T-cell (primary cell): ENCODE measurements around the gene ZNF554. TPM values are rescaled to one million over a fixed set of nuclear protein-coding genes. Genes with fewer than 3 reads are reported as not detected.

Source experiments
- ATAC-seq, 4 experiments: fragments of 200-7000 bp in 3 of 4; fragments of 150-1000 bp in 1 of 4; cut with Tn5 transposase; replicated peaks in 1 of 4; 1 replicate in 3 of 4; 2 replicates in 1 of 4; pipeline ENCODE4 v1.10.0; 2021; ENCODE audit warnings: moderate library complexity in 3 of 4, mild to moderate bottlenecking in 2 of 4, moderate number of reproducible peaks in 1 of 4
- CTCF ChIA-PET, 2 donors: fragments of 300-600 bp; sonication (Branson Sonifier 250); formaldehyde crosslinking; loops; one replicate each; lab custom pipeline; 2022; ENCODE audit warnings: antibody characterized with exemption in 2 of 2; lab: Charles Lee
- POLR2A ChIA-PET, 2 donors: fragments of 300-600 bp; sonication (Branson Sonifier 250); formaldehyde crosslinking; loops; one replicate each; lab custom pipeline; 2022; ENCODE audit warnings: antibody characterized with exemption in 2 of 2; lab: Charles Lee
- DNase-seq, 35 experiments: peaks; one replicate each; pipeline versions ENCODE4 v3.0.0 to v3.0.0-alpha.2; 2013 to 2023
- H3K27ac ChIP-seq: one replicate; pipeline ENCODE4 v1.5.1; 2013; ENCODE audit warnings: low read length
- H3K27me3 ChIP-seq, 2 experiments: replicated peaks in 1 of 2; 1 replicate in 1 of 2; 2 replicates in 1 of 2; pipeline versions ENCODE4 v1.6.1 to v1.7.0; 2013; ENCODE audit warnings: low read length in 1 of 2, mixed read lengths in 1 of 2; ENCODE audit not compliant: control insufficient read depth in 2 of 2, insufficient read depth in 2 of 2; ENCODE audit errors: extremely low read depth in 1 of 2
- H3K36me3 ChIP-seq, 2 donors: 1 replicate in 1 of 2; 2 replicates in 1 of 2; pipeline versions ENCODE4 v1.6.1 to v1.7.0; 2013; ENCODE audit warnings: low read length in 1 of 2; ENCODE audit not compliant: control insufficient read depth in 2 of 2, insufficient read depth in 1 of 2; ENCODE audit errors: extremely low read depth in 1 of 2
- H3K4me1 ChIP-seq, 2 experiments: 1 replicate in 1 of 2; 2 replicates in 1 of 2; pipeline versions ENCODE4 v1.6.1 to v1.7.0; 2013; ENCODE audit warnings: low read length in 2 of 2, mixed read lengths in 1 of 2; ENCODE audit not compliant: insufficient read depth in 2 of 2, control insufficient read depth in 1 of 2; ENCODE audit errors: extremely low read depth in 1 of 2
- H3K4me3 ChIP-seq, 2 donors: 1 replicate in 1 of 2; 2 replicates in 1 of 2; pipeline versions ENCODE4 v1.5.1 to v1.7.0; 2013; ENCODE audit warnings: mild to moderate bottlenecking in 2 of 2, low read length in 1 of 2, moderate library complexity in 1 of 2; ENCODE audit not compliant: control insufficient read depth in 1 of 2; ENCODE audit errors: extremely low read depth in 1 of 2
- H3K9me3 ChIP-seq: 2 replicates; pipeline ENCODE4 v1.7.0; 2013
- H3K27ac Mint-ChIP-seq, 2 donors: one replicate each; pipeline ENCODE4 v1.8.0; 2020 to 2021; ENCODE audit warnings: mild to moderate bottlenecking in 2 of 2, mixed read lengths in 2 of 2
- H3K27me3 Mint-ChIP-seq, 2 donors: one replicate each; pipeline ENCODE4 v1.8.0; 2021 to 2022; ENCODE audit warnings: mixed read lengths in 2 of 2
- H3K36me3 Mint-ChIP-seq: one replicate; pipeline ENCODE4 v1.8.0; 2021; ENCODE audit warnings: mixed read lengths
- H3K4me1 Mint-ChIP-seq, 3 donors: one replicate each; pipeline ENCODE4 v1.8.0; 2020 to 2022; ENCODE audit warnings: mixed read lengths in 3 of 3, mild to moderate bottlenecking in 1 of 3
- H3K4me3 Mint-ChIP-seq, 3 donors: one replicate each; pipeline ENCODE4 v1.8.0; 2020 to 2022; ENCODE audit warnings: mild to moderate bottlenecking in 3 of 3, mixed read lengths in 3 of 3, moderate library complexity in 3 of 3
- H3K9me3 Mint-ChIP-seq, 3 donors: one replicate each; pipeline ENCODE4 v1.8.0; 2020 to 2022; ENCODE audit warnings: mixed read lengths in 3 of 3
- WGBS: methylation state at CpG from one replicate; pipeline ENCODE4 v1.1.5; 2013; ENCODE audit warnings: missing lambda C conversion rate; ENCODE audit not compliant: insufficient coverage; 5-methylcytosine and 5-hydroxymethylcytosine counted together
- total RNA-seq, 35 experiments: library from RNA in 6 of 35; stranded (reverse) in 6 of 35; fragments of 120-200 nt in 1 of 35; gene quantifications; one replicate each; pipeline versions ENCODE4 v1.2.1 to v1.2.4 and lab custom pipeline; 2013 to 2026

ZNF554 gene
- total RNA-seq, 5 donors from 2014 or later (not counting 1 experiment from before 2014, with no cell fraction given): 5.5 to 9.0 (median 7.5) TPM

GRCh38 chr19:2822846-2823245 lies 3.2 kb downstream of the ZNF554 start:
- DNase-seq: no peak
- peaks cover 0 to 3% of the 10 kb centered on the region in 2 donors for H3K36me3 ChIP-seq
- ChIA-PET POLR2A (interaction anchor here in 1 of 2 donors (0.6 kb wide), 1 partner anchor 29 kb away, joined by 3 read pairs; no protein-coding TSS in a partner anchor), CTCF (no interaction called here)
- peaks cover 4 to 18% of the 10 kb centered on the region in 2 experiments for H3K4me1 ChIP-seq
- H3K4me3 ChIP-seq: no peak overlapping the region
- Mint-ChIP-seq H3K4me1 (peaks cover 3 to 11% (median 6%) of the 10 kb centered on the region in 3 donors), H3K27me3 (no peaks in the 10 kb centered on the region), H3K9me3 (no peaks in the 10 kb centered on the region), H3K36me3 (peaks cover 16% of the 10 kb centered on the region), H3K4me3 (no peak overlapping the region), H3K27ac (no peak overlapping the region)
- H3K27me3 ChIP-seq: no peaks in the 10 kb centered on the region
- H3K9me3 ChIP-seq: no peaks in the 10 kb centered on the region
- no peak for ATAC-seq
- WGBS: 80% methylated on average over 1 of the region's 5 CpGs
- no peak overlapping the region for H3K27ac ChIP-seq

- Mint-ChIP-seq H3K27me3 (no peaks in the 10 kb centered on the region), H3K9me3 (no peaks in the 10 kb centered on the region), H3K27ac (no peak overlapping the region), H3K4me1 (peaks cover 3 to 11% (median 6%) of the 10 kb centered on the region in 3 donors), H3K4me3 (no peak overlapping the region), H3K36me3 (peaks cover 24% of the 10 kb centered on the region)
- POLR2A ChIA-PET: no interaction called here
- ATAC-seq: no peak
- Histone ChIP-seq H3K9me3 (no peaks in the 10 kb centered on the region), H3K4me1 (peaks cover 4 to 18% of the 10 kb centered on the region in 2 experiments), H3K27ac (no peak overlapping the region), H3K36me3 (peaks cover 0 to 3% of the 10 kb centered on the region in 2 donors), H3K27me3 (no peaks in the 10 kb centered on the region), H3K4me3 (no peak overlapping the region)
- CTCF ChIA-PET: no interaction called here
- WGBS: 76% methylated on average over 9 of the region's 9 CpGs
- no peak for DNase-seq
These were observed 4.0 kb downstream of the ZNF554 start for GRCh38 chr19:2823646-2824045.

- peaks cover 4 to 17% of the 10 kb centered on the region in 2 experiments for H3K4me1 ChIP-seq
- peaks cover 26% of the 10 kb centered on the region for H3K36me3 Mint-ChIP-seq
- no peak overlapping the region for H3K27ac Mint-ChIP-seq
- no peaks in the 10 kb centered on the region for H3K9me3 ChIP-seq
- H3K36me3 ChIP-seq: peaks cover 0 to 3% of the 10 kb centered on the region in 2 donors
- WGBS: 75% methylated on average over 8 of the region's 8 CpGs
- H3K9me3 Mint-ChIP-seq: no peaks in the 10 kb centered on the region
- H3K27ac ChIP-seq: no peak overlapping the region
- no peaks in the 10 kb centered on the region for H3K27me3 ChIP-seq
- no peak for DNase-seq
- no peak overlapping the region for H3K4me3 Mint-ChIP-seq
- no peak for ATAC-seq
- no peak overlapping the region for H3K4me3 ChIP-seq
- H3K27me3 Mint-ChIP-seq: no peaks in the 10 kb centered on the region
- ChIA-PET CTCF (interaction anchor here in 1 of 2 donors (0.5 kb wide), 1 partner anchor 141 kb away, joined by 3 read pairs; no protein-coding TSS in a partner anchor), POLR2A (interaction anchor here in 1 of 2 donors (0.6 kb wide), 1 partner anchor 90 kb away, joined by 3 read pairs; no protein-coding TSS in a partner anchor)
- peaks cover 3 to 11% (median 6%) of the 10 kb centered on the region in 3 donors for H3K4me1 Mint-ChIP-seq
These were observed 4.5 kb downstream of the ZNF554 start for GRCh38 chr19:2824129-2824528.

DNA sequence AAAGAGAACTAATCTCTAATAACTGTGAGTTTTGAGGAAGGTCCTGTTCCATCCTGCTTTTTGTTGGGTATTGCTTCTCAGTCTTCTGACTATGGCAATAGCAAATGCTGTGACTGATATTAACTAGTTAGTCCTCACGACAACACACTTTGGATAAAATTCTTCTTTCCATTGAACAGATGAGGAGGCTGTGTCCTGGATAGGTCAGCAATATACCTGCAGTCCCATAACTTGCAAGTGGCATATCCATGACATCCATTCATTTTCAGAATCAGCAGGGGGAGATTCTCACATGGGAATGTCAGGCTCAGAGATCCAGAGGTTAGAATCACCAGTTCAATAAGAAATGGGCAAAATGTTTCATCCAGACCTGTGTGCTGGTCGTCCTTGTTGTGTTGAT lies 7.4 kb downstream of the ZNF554 start:
- no peaks in the 10 kb centered on the region for H3K27me3 ChIP-seq
- H3K9me3 Mint-ChIP-seq: peaks cover 0 to 8% (median 3%) of the 10 kb centered on the region in 3 donors
- no peaks in the 10 kb centered on the region for H3K27me3 Mint-ChIP-seq
- no peak overlapping the region for H3K27ac Mint-ChIP-seq
- no peak overlapping the region for H3K27ac ChIP-seq
- ChIA-PET CTCF (interaction anchor here in 1 of 2 donors (0.6 kb wide), 1 partner anchor 47 kb away, joined by 3 read pairs; no protein-coding TSS in a partner anchor), POLR2A (no interaction called here)
- H3K4me1 ChIP-seq: no peaks in the 10 kb centered on the region
- H3K4me3 ChIP-seq: no peak overlapping the region
- H3K9me3 ChIP-seq: no peaks in the 10 kb centered on the region
- DNase-seq (no peak), ATAC-seq (no peak)
- H3K36me3 ChIP-seq: peaks cover 0 to 7% of the 10 kb centered on the region in 2 donors
- WGBS: no CpG with 5 or more reads among the region's 2 CpGs
- H3K4me3 Mint-ChIP-seq: no peak overlapping the region
- H3K36me3 Mint-ChIP-seq: peaks cover 34% of the 10 kb centered on the region
- H3K4me1 Mint-ChIP-seq: no peaks in the 10 kb centered on the region

GRCh38 chr19:2827840-2828489 lies 8.3 kb downstream of the ZNF554 start:
- Mint-ChIP-seq H3K4me1 (no peaks in the 10 kb centered on the region), H3K9me3 (peaks cover 3 to 8% (median 6%) of the 10 kb centered on the region in 3 donors), H3K36me3 (peaks cover 39% of the 10 kb centered on the region), H3K4me3 (no peak overlapping the region), H3K27me3 (no peaks in the 10 kb centered on the region), H3K27ac (no peak overlapping the region)
- Histone ChIP-seq H3K4me1 (no peaks in the 10 kb centered on the region), H3K9me3 (peaks cover 3% of the 10 kb centered on the region), H3K27me3 (no peaks in the 10 kb centered on the region), H3K27ac (no peak overlapping the region), H3K36me3 (peaks cover 7 to 12% of the 10 kb centered on the region in 2 donors), H3K4me3 (no peak overlapping the region)
- no peak for ATAC-seq
- CTCF ChIA-PET: interaction anchor here in 1 of 2 donors (0.6 kb wide), 1 partner anchor 46 kb away, joined by 3 read pairs; no protein-coding TSS in a partner anchor
- 83% methylated on average over 10 of the region's 13 CpGs for WGBS
- DNase-seq: no peak
- POLR2A ChIA-PET: no interaction called here

- H3K4me1 Mint-ChIP-seq: peaks cover 0 to 2% (median 0%) of the 10 kb centered on the region in 3 donors
- Histone ChIP-seq H3K36me3 (peaks cover 10 to 18% of the 10 kb centered on the region in 2 donors), H3K27ac (no peak overlapping the region), H3K27me3 (no peaks in the 10 kb centered on the region), H3K4me1 (no peaks in the 10 kb centered on the region), H3K9me3 (peaks cover 3% of the 10 kb centered on the region), H3K4me3 (peak overlapping the region in 1 of 2 donors; percentile 30)
- ChIA-PET POLR2A (no interaction called here), CTCF (no interaction called here)
- no peaks in the 10 kb centered on the region for H3K27me3 Mint-ChIP-seq
- no peak overlapping the region for H3K4me3 Mint-ChIP-seq
- peaks cover 14 to 35% (median 32%) of the 10 kb centered on the region in 3 donors for H3K9me3 Mint-ChIP-seq
- WGBS: 97% methylated on average over 5 of the region's 19 CpGs
- DNase-seq (no peak), ATAC-seq (no peak)
- no peak overlapping the region for H3K27ac Mint-ChIP-seq
- H3K36me3 Mint-ChIP-seq: peaks cover 47% of the 10 kb centered on the region
These were observed 14.7 kb downstream of the ZNF554 start for GRCh38 chr19:2834294-2834871.
